LoVo (cell line): Measurements from ENCODE around the gene NUTM2G.
A peak's percentile ranks its signal among the peaks of the same experiment; 100 is the strongest.
"Not testable (repeated sequence)": the region's sequence is repeated elsewhere in the genome, so short reads cannot be mapped to it uniquely, and the experiment has no call there.

Experiments
- DNase-seq: peaks from one replicate; pipeline ENCODE4 v3.0.0-alpha.2; 2016; ENCODE audit warnings: low spot score

NUTM2G gene

GRCh38 chr9:96928543-96928942 lies at the start of gene NUTM2G:
TSS of gene NUTM2G (plus strand) at chr9:96928843. CDS start at chr9:96929025, 182 bp downstream.
- not testable (repeated sequence) for DNase-seq

- no peak for DNase-seq
These were observed 44.7 kb upstream of the NUTM2G start for GRCh38 chr9:96883922-96884321.

DNA sequence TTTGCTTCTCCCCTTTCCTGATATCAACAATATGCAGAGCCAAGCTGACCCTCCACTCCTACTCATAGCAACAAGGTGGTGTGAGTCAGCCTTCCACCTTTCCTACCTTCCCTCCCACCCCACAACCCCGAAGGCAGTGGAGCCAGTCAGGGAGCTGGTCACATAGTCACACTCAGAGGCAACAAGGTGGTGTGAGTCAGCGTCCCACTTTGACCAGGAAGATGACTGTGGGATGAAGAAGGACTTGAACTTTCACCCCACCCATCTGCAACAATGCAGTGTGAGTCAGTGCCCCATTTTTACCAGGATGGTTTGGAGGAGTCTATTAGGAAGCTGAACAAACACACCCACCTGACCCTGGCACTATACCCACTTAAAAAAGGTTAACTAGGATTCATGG lies 44.2 kb upstream of the NUTM2G start:
- peak; percentile 86 for DNase-seq

DNA sequence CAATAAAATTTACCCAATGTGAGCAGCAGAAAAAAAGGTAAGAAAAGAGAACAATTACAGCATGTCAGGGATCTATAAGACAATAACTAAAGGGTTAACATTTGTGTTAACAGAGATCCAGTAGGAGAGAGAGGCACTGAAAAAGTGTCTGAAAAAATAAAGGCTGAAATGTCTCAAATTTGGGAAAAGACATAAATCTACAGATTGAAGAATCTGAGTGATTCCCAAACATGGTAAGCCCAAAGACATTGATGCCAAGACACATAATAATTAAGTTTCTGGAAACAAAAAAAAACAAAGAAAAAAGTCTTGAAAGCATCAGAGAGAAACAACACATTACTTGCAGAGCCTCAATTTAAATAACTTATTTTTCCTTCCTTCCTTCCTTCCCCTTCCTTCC lies 43.2 kb upstream of the NUTM2G start:
- DNase-seq = no peak

GRCh38 chr9:96888591-96888990 lies 40.1 kb upstream of the NUTM2G start:
- DNase-seq = no peak

- DNase-seq = no peak
These were observed 36.5 kb upstream of the NUTM2G start for GRCh38 chr9:96892131-96892530.

GRCh38 chr9:96900010-96900409 lies 28.6 kb upstream of the NUTM2G start:
- not testable (repeated sequence) for DNase-seq

DNA sequence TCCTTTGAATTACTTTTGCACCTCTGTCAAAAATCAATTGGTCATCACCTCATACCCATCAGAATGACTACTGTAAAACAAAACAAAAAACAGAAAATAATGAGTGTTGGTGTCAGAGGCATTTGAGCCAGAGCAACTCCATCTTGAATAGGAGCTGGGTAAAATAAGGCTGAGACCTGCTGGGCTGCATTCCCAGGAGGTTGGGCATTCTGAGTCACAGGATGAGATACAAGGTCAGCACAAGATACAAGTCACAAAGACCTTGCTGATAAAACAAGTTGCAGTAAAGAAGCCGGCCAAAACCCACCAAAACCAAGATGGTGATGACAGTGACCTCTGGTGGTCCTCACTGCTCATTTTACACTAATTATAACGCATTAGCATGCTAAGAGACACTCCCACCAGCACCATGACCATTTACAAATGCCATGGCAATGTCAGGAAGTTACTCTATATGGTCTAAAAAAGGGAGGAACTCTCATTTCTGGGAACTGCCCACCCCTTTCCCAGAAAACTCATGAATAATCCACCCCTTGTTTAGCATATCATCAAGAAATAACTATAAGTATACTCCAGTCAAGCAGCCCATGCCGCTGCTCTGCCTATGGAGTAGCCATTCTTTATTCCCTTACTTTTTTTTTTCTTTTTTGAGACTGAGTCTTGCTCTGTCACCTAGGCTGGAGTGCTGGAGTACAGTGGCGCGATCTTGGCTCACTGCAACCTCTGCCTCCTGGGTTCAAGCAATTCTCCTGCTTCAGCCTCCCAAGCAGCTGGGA lies 23.5 kb upstream of the NUTM2G start:
- not testable (repeated sequence) for DNase-seq

DNA sequence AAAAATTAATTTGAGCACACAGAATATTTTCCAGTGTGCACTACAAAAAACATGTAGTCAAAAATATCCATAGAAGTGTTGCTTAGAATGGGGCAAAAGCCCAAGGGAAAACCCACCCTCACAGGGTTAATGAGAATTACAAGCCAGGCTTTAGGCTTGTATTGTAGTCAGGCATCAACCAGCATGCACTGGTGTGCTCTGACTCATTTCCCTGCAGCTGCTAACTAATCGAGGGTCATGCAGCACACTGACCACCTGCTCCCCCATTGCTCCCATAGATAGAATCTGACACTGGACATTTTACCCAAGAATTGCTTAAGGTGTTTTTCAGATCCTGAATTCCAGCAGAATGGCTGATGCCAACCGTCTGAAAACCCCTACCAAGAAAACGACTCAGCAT lies 20.2 kb upstream of the NUTM2G start:
- DNase-seq = not testable (repeated sequence)

GRCh38 chr9:96915539-96915938 lies 13.1 kb upstream of the NUTM2G start:
- DNase-seq = not testable (repeated sequence)

- not testable (repeated sequence) for DNase-seq
These were observed 12.1 kb upstream of the NUTM2G start for GRCh38 chr9:96916531-96916930.

DNA sequence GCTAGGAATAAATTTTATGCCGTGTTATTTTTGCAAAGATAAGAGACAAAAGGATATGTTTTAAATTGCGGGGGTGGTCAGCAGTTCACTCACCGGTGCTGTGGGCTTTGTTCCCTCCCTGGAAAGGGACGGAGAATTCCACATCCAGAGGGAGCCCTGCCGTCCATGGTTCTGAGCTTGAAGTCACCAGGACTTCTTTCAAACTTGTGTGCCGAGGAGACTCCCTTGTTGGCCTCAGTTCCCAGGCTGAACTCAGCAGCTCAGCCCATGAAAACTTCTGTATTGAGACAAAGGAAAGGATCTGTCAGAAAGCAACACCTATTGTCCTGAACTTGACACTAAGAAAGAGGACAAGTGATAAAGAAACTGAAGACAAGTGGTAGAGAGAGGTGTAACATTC lies 10.1 kb upstream of the NUTM2G start:
- DNase-seq = not testable (repeated sequence)

GRCh38 chr9:96920803-96921202 lies 7.8 kb upstream of the NUTM2G start:
- DNase-seq = not testable (repeated sequence)

GRCh38 chr9:96925587-96925986 lies 3.1 kb upstream of the NUTM2G start:
- not testable (repeated sequence) for DNase-seq

DNA sequence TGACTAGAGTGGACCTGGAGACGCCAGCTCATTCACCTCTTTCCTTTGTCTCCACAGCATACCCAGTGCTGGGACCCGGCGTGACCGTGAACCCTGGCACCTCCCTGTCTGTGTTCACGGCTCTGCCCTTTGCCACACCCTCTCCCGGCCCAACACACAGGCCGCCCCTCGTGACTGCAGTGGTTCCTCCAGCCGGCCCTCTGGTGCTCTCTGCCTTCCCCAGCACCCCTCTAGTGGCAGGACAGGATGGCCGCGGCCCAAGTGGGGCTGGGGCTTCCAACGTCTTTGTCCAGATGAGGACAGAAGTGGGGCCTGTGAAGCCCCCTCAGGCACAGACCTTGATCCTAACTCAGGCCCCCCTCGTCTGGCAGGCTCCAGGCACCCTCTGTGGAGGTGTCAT lies 3.0 kb downstream of the NUTM2G start:
- DNase-seq = not testable (repeated sequence)

GRCh38 chr9:96934097-96934496 lies 5.5 kb downstream of the NUTM2G start:
- not testable (repeated sequence) for DNase-seq

DNA sequence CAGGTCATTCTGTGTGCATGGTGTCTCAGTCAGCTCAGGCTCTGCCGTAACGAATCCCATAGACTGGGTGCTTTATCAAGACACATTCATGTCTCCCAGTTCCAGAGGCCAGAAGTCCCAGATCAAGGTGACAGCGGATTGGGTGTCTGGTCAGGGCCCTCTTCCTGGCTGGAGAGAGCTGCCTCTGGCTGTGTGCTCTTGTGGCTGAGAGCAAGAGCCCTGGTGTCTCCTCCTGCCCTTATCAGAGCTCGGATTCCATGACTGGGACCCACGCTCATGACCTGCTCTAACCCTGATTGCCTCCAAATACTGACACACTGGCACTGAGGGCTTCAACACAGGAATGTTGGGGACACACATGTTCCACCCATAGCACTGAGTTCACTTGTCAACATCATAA lies 6.1 kb downstream of the NUTM2G start:
- not testable (repeated sequence) for DNase-seq

GRCh38 chr9:96935401-96935800 lies 6.8 kb downstream of the NUTM2G start:
- DNase-seq = not testable (repeated sequence)

- not testable (repeated sequence) for DNase-seq
These were observed 8.8 kb downstream of the NUTM2G start for GRCh38 chr9:96937442-96937841.

DNA sequence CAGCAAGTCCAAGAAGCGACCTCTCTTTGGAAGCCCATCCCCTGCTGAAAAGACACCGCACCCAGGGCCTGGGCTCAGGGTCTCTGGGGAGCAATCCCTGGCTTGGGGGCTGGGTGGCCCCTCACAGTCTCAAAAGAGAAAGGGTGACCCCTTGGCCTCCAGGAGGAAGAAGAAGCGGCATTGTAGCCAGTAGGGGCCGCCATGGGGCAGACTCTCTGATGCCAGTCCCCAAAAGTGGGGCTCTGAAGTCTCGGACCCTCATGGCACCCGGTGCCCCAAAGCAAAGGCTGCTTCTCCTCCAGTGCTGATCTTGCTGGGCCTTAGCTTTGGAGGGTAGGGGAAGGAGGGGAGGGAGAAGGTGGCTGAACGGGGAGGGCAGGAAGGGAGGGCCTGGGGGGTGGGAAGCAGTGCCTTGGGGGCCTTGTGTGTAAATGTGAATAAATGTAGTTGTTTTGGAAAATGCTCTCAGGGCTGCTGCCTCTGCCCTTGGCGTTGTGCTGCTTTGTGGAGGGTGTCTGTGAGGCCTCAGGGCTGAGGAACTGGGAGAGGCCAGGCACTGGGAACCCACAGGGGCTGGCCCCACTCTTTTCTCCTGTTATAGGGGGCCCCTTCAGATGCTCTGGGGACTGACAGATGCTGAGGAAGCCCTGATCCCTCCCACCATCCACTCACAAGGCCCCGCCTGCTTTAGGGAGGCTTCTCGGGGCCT lies 10.5 kb downstream of the NUTM2G start:
- not testable (repeated sequence) for DNase-seq

GRCh38 chr9:96940982-96941381 lies 12.3 kb downstream of the NUTM2G start:
- DNase-seq = not testable (repeated sequence)

GRCh38 chr9:96941628-96942027 lies 13.0 kb downstream of the NUTM2G start:
- not testable (repeated sequence) for DNase-seq

DNA sequence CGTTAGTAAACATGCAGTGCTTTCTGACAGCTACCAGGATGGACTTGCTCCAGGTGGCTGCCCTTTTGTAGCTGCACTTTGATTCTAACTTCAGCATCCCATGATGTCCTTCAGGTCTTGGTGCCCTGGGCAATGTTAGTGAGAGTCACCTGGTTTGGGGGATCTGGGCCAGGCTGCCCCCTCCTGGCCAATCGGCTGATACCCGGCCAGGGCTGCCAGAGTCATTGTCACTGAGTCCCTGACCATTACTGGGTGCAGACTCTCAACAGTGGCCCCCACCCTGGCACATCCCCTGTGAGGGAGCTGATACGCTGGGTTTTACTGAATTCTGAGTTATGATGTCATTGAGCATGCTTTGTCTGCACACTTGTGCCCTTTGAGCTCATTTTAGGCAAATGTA lies 13.5 kb downstream of the NUTM2G start:
- DNase-seq = not testable (repeated sequence)
